HG03060 (cell line): Measurements from ENCODE around the gene CNTNAP2.

Experiments
- ATAC-seq: cut with Tn5 transposase; IDR thresholded peaks from one replicate; pipeline ENCODE4 v1.9.1; 2021; ENCODE audit warnings: low read depth, moderate number of reproducible peaks; ENCODE audit not compliant: unreplicated experiment

CNTNAP2 gene

DNA sequence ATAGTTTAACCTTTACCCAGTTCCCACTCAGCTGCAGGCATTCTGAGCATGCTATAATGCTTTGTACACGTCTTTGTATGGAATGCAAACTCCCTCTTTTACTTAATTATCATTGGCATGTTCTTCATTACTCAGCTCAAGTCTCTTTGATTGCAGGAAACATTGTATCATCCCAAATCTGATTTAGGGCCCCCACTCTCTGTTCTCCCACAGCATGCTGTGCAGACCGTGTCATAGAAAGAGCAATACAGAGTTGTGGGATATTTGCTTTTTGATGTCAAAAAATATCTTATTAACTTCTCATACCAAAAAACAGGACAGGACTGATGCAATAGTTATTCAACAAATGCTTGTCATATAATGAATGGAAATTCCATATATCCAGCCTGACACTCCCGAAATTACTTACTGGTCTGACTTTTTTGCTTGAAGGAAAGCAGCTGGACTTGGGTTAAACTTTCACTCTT lies 1392.5 kb downstream of the CNTNAP2 start:
- no peak for ATAC-seq

DNA sequence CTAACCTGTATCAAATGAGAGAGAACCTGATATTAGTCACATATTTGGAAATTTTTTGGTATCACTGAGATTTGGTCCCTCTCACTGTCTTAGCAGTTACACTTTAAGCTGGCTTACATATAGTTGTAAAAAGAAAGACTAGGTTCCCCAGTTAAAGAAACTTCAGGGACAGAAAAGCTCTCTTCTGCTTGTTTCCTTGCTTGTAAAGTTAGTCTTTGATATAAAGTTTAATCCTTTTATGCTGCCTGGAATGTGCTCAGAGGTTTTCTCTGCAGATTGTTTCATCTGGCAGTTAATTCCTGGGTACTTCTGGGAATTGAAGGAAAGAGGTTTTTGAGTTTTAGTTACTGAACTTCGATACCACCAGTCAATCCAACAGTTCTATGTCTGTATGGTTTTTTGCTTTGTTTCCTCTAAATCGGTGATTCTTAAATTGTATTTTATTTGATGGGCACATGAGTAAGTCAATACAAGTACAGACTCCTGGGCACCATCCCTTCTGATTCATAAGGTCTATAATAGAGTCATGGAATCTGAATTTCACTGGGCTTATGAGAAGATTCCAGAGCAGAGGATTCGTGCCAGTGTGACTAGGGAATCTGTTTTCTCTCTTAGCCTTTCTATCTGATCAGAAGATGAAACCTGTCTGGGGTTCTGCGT lies 1393.1 kb downstream of the CNTNAP2 start:
- no peak for ATAC-seq

DNA sequence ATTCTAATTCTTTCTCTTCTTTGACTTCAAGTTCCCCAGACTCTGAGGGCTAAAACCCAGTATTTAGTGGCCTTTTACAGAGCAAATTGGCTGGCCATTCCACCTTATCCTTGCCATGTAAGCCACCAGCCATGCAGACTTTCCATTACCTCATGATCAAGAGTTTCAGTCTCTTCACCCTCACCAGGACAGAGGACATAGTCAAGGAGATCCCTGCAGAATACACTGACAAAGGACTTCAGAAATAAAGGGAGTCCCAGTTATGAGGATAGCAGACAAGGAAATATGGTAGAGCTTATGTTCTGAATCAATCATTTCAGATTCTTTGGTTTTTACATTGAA lies 1393.6 kb downstream of the CNTNAP2 start:
- no peak for ATAC-seq

DNA sequence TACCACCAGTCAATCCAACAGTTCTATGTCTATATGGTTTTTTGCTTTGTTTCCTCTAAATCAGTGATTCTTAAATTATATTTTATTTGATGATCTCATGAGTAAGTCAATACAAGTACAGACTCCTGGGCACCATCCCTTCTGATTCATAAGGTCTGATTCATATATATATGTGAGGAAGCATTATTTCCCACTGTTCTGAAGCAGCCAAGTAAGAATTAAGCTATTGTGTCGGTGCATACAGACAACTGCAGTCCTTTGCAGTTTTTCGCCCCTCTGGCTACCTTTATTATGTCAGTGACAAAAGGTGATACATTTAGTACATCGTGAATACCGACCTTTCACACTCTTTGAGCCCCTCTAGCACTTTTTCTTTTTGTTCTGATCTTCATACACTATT lies 1394.3 kb downstream of the CNTNAP2 start:
- ATAC-seq = no peak

DNA sequence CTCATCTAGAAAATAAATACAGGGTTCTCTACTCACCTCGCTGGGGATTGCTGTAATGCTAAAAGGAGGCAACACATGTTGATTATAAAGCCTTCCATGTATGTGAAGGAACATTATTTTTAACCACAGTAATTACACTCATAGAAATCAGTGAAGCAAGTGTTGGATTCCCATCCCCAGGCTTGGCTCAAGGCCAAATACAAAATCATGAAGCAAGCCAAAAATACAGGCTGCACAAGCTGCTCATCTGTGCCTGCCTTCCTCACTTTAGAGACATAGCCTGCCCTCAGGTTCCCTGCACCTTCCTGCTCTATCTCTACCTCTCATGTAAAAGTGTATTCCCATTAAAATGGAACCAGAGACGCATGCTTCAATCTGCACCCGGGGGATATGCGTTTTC lies 1396.8 kb downstream of the CNTNAP2 start:
- ATAC-seq = no peak

DNA sequence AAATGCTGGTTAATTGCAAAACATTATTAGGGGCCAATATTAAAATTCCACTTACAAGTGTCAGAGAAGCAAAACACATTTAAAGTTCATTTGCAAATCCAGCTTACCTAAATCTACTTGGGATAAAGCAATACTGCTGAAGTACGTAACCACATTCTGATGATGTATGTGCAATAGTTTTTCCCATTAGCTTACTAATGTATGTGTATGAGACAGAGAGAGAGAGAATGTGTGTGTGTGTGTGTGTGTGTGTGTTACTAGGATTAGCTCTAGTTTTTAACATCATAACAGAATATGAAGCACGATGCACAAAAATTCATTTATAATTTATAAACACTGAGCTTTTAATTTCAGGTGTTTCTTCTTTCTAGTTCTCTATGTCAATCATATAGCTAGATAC lies 1399.8 kb downstream of the CNTNAP2 start:
- ATAC-seq = no peak

DNA sequence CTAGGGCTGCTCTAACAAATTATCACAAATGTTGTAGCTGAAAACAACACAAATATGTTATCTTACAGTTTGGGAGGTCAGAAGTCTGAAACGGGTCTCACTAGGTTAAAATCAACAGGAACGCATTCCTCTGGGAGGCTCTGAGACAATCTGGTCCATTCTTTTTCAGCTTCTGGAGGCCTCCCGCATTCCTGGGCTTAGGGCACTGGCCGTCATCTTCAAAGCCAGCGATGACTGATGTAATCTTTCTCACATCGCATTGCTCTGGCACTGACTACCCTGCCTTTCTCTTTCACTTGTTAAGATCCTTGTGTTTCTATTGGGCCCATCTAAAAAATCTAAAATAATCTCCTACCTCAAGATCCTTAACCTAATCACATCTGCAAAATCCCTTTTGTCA lies 1402.5 kb downstream of the CNTNAP2 start:
- ATAC-seq = no peak

DNA sequence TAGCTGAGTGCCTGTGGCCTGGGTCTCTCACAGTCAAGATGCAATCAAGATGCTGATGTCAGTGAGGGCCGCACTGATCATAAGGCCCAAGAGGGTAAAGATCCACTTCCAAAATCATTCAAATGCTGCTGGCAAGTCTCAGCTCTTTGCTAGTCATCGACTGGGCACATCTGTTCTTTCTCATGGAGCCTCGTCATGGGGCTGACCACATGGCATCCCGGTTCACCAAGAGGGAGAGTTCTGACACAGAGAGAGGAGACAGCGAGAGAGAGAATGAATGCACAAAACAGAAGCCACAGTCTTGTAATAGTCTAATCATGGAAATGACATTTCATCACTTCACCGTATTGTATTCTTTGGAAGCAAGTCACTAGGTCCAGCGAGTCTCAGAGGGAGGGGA lies 1406.5 kb downstream of the CNTNAP2 start:
- ATAC-seq = no peak

DNA sequence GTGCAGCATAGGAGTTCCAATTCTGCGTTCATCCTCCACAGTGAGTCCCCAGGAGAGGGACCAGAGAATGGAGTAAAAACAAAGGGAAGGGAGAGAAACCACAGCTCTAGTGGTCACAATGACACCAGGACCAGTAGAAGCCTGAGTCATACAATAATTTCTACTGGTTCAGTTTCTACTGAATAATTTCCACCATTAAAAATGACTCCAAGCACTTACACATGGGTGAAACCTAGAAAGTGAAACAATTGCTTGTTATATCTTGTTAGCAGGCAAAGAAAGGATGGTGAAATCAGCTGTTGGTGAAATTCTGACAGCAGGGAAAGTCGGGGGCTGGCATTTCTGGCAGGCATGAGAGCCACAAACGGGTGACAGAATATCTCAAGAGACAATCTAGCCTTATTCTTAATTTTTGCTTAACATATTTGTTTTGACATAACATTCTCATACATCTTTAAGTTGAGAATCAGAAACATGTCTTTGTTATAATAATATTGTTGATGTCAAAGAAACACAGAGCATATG lies 1408.2 kb downstream of the CNTNAP2 start:
- no peak for ATAC-seq

DNA sequence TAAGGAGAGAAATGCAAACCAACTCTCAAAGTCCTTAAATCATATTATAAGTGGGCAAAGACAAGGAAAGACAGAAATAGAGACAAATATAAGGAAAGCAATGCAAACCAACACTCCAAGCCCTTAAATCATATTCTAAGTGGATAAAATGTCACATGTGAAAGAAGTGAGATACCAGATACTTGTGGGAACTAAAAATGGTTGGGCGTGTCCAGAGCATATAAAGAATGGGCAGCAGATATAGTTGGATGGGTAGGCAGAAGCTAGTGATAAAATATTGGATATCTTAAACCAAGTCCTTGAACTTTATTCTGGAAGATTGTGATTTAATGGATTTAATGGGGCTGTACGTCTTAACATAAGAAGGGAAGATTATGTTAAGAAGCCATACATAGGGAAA lies 1408.7 kb downstream of the CNTNAP2 start:
- ATAC-seq = no peak

DNA sequence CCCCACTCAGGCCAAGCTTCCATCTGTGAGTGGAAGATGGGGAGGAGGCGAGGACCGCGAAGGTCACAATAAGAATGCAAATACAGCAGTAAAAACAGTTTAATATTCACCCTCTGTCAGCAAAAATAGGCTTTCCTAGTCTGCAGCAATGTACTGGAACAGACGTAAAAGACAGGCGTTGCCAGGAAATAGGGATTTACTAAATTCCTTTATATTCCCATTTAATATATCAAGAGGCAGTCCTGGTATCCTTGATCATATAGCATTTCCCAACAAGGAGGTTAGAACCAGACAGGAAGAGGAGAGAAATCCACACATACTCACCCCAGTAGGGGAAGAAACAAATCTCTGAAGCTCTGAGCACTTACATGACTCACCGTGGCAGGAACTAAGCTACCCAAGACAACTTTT lies 1419.1 kb downstream of the CNTNAP2 start:
- no peak for ATAC-seq

DNA sequence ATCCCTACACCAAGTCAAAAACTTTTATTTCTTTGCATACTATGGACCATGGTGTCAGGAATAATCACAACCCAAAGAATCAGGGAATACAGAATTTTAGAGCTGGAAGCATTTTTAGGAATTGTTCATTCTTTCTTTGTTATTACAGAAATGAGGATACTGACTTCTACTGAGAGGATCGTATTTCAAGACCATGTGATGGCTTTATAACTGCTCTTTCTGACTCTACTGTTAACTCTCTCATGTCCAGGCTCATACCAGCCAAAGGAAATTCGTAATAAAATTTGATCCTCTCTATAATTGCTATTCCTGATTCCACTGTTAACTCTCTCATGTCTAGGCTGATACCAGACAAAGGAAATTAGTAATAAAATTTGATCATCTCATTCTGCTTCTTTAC lies 1423.1 kb downstream of the CNTNAP2 start:
- ATAC-seq = no peak

DNA sequence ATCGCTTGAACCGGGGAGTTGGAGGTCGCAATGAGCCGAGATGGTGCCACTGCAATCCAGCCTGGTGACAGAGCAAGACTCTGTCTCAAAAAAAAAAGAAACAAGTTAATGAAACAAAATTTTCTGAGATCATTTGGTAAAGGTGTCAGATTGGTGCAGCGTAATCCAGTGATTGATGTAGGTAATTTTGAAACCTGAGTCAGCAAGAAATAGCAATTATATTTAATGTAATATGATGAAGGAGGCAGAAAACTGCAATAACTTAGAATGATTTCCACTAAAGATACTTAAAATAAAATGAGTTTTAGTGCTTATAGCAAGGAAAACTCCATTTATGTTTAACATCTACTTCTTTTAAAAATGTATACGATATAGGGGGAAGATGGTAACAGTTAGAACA lies 1424.1 kb downstream of the CNTNAP2 start:
- ATAC-seq = no peak

DNA sequence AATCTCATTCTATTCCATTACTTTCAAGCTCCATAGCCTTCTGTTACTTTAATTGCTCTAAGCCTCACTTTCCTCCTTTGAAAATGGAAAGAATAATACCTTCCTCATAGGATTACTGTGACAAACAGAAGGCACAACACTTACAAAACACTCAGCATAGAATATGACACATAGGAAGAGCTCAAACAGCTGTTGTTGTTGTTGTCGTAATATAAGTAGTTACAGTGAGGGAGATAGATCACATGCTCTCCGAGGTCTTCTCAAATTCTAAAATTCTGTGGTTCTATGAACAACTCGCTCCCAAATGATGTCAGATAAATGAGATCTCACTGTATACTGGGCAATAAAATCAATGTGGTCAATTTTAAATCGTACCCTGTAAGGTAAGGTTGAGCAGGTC lies 1424.7 kb downstream of the CNTNAP2 start:
- ATAC-seq = no peak

DNA sequence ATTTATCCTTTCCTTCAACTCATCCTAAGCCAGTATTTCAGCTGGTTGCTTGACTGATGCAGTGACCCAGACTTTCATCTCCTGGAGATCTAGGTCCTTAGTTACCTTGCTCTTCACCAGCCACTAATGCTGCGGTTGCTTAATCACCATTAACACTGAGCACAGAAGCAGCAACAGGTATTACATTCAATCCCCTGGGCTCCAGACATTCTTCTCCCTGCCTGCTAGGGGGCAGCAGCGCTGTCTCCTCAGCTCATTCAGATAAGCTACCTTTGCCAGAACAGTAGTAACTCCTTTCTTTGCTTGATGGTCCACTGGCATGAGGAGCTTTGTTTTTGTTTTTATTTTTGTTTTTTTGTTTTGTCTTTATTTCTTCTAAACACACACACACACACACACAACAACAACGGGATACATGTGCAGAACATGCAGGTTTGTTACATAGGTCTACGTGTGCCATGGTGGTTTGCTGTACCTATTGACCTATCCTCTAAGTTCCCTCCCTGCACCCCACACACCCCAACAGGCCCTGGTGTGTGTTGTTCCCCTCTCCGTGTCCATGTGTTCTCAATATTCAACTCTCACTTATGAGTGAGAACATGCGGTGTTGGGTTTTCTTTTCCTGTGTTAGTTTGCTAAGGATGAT lies 1430.8 kb downstream of the CNTNAP2 start:
- ATAC-seq = no peak

DNA sequence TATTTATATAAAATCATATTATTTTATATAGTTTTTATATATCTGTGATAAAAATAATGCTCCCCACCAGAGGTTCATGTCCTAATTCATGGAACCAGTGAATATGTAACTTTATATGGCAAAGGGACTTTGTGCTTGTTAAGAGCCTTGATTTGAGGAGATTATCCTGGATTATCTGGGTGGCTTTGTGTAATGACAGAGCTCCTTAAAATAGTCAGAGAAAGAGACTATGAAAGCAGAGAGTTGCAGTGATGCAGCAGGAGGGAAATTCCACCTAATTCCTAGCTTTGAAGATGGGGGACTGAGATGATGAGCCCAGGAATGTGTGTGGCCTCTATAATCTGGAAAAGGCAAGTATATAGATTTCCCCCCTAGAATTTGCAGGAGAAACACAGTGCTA lies 1439.7 kb downstream of the CNTNAP2 start:
- no peak for ATAC-seq

DNA sequence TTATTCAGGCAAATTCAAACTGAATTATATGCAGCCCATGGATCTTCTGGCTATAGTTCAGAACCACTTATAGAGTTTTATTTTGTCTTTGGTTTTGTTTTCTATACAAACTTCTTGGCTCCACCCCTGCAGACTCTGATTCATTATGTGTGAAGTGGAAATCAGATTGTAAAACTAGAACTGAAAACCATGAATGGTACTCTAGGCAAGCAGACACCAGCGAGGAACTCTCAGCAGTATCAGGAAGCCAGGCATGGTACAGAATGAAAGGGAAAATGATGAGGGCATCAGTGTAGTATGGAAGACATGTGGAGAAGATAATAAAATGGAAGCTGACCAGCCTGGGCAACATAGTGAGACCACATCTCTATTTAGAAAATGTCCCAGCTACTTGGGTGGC lies 1447.1 kb downstream of the CNTNAP2 start:
- ATAC-seq = no peak

DNA sequence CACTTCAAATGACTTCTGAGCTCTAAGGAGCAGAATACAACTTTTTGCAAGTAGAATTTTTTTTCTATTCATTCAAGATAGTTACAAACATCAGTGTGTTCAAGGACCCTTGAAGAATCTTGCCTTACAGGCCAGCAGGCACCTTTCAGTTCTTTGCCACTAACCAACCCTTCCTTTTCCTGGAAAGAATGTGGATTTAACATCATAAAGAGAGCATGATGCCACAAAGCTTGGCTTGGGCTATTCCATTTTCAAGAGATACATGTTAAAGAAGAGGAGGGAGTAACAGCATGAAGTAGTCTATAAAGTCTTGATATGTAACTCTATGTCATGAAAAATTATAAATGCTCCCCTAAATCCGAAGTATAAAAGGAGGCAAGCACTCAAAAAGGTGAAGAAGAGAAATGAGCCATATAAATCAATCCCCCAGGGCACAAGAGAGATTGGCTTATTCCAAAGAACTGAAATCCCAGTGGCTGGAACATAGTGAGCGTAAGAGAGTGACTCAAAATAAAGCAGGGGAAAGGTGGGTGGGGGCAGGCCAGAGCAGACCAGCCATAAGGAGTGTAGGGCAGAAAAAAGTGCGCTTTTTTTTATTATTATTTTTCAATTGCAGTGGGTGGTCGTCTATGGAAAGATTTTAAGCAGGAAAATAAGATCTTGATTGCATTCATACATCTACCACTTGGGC lies 1448.3 kb downstream of the CNTNAP2 start:
- ATAC-seq = no peak

DNA sequence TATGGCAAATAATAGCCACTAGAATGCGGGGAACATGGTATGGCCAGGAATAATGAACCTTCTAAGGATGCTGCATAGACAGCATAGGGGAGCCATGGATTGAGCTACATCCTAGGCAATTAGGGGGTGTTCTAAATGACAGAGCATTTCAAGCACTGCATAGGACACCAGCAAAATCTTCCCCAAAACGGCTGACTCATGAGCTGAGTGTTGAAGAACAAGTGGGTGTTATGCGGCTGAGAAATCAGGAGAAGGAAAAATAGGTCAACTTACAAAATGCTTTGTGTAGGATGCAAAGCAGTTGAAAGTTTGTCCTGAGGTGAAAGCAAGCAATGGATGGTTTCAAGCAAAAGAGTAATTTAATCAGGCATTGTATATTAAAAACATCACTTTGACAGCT lies 1450.4 kb downstream of the CNTNAP2 start:
- no peak for ATAC-seq

DNA sequence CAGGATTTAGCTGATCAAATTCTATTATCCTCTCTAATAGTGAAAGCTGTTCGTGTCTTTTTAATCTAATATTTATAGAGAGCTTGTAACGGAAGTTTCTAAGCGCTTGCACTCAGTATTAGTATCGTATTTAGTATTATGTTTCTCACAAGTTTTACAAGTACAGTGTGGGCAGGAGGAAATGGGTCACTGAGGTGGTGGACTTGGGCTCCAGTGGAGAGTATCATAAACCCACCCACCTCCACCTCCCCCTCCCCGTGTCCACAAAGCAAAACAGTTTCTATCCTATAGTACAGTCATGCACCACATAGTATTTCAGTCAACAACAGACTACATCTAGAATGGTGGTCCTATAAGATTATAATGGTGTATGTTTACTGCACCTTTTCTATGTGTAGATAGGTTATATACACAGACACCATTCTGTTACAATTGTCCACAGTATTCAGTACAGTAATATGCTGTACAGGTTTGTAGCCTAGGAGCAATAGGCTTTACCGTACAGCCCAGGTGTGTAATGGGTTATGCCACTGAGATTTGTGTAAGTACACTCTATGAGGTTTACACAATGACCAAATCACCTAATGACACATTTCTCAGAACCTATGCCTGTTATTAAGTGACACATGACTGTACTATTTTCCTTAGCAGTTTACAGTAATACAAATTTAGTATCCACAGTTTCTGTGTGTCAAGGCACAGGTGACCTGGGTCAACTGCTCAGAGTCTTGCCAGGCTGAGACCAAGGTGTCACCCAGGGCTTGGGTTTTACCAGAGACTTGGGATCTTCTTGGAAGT lies 1452.7 kb downstream of the CNTNAP2 start:
- ATAC-seq = no peak

DNA sequence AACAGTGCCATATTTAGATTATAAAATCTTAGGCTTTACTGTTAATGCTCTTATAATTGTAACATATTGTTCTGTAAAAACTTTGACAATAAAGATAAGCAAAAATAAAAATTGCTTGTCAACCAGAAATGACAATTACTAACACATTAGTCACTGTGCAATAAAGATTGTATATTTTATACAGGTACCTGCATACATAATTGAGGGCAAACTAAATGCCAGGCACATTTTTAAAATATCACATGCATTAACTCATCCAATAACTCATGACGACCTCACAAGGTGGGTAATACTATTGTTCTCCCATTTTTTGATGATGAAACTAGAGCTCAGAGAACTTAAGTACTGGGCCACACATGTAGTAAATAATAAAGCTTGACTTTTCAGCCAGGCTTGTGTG lies 1453.8 kb downstream of the CNTNAP2 start:
- no peak for ATAC-seq
